K562 treated with DMSO at 1 percent for 24 hours (cell line): Measurements from ENCODE around the gene PCNX2. TPM values are rescaled to one million over a fixed set of nuclear protein-coding genes. Genes with fewer than 3 reads are reported as not detected.

Source experiments
- total RNA-seq: library from RNA; unstranded; fragments of 300-600 nt; gene quantifications from 2 replicates; pipeline ENCODE4 v1.2.3, GENCODE V29; 2022; ENCODE audit warnings: low read depth; ENCODE audit not compliant: insufficient read depth

The PCNX2 gene
- 0.12 TPM in 1 of 2 replicates, not detected in the other for total RNA-seq

DNA sequence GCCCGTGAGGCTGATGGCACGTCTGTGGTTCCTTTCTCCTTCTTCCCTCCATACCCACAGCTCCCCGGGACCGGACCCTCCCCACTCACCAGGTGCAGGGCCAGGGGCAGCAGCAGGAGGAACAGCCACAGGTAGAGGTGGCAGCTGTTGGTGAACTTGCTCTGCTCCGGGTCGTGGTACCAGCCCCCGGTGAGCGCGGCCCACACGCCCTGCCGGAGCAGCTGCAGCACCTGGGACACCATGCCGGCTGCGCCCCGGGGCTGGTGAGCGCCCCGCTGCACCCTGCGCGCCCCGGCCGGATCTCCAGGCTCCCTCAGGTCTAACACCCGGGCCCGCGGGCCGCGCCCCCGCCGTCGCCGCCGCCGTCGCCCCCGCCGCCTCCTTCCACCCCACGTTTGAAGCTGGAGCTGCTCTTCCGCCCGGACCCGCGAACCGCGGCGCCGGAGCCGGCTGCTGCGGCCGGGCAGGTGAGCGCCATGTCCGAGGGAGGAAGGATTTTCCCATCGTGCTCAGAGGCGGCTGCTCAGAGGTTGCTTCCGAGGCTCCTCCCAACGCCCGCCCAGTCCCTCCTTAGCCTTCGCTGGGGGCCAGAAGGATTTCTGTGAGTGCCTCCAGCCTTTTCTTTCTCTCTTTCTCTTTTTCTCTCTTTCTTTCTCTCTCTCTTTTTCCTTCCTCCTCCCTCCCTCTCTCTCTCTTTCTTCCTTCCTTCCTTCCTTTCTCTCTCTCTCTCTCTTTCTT, at the start of gene PCNX2:
PCNX2 (minus strand) TSS at position 489 of the 738 bp plus-strand sequence; CDS start at position 242, 247 bp downstream.

DNA sequence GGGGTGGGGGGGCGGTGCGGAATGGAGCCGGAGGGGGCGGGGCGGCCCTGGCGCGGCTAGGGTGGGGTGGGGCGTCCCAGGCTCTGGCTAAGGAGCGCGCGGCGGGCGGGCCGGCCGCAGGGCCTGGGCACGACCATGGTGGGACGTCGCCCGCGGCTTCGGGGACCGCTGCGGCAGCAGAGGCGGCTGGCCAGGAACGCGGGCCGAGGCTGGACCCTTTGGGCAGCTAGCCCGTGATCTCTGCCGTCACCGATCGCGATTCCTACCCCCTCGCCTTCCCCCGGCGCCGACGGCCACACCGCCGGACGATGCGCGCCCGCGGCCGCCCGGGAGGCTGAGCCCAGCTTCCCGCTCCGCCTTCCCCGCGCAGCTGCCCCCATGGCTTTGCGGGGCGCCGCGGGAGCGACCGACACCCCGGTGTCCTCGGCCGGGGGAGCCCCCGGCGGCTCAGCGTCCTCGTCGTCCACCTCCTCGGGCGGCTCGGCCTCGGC, 32.2 kb upstream of the PCNX2 start, which contains the start of gene MAP3K21:
MAP3K21 (plus strand) TSS at position 74 of the 491 bp plus-strand sequence; CDS start at position 379, 305 bp downstream.

GRCh38 chr1:232950197-232951176, 345.0 kb downstream of the PCNX2 start, which contains the start of gene NTPCR:
TSS of gene NTPCR (plus strand) at chr1:232950611. CDS start at chr1:232950711, 100 bp downstream.

Other genes with a start within 250 kb of the PCNX2 start
- gene MAP3K21, start 32.0 kb upstream of the PCNX2 start, total RNA-seq: 0.63 and 0.87 TPM in 2 replicates